ENCODE results near the gene MICOS13.

The MICOS13 gene

DNA sequence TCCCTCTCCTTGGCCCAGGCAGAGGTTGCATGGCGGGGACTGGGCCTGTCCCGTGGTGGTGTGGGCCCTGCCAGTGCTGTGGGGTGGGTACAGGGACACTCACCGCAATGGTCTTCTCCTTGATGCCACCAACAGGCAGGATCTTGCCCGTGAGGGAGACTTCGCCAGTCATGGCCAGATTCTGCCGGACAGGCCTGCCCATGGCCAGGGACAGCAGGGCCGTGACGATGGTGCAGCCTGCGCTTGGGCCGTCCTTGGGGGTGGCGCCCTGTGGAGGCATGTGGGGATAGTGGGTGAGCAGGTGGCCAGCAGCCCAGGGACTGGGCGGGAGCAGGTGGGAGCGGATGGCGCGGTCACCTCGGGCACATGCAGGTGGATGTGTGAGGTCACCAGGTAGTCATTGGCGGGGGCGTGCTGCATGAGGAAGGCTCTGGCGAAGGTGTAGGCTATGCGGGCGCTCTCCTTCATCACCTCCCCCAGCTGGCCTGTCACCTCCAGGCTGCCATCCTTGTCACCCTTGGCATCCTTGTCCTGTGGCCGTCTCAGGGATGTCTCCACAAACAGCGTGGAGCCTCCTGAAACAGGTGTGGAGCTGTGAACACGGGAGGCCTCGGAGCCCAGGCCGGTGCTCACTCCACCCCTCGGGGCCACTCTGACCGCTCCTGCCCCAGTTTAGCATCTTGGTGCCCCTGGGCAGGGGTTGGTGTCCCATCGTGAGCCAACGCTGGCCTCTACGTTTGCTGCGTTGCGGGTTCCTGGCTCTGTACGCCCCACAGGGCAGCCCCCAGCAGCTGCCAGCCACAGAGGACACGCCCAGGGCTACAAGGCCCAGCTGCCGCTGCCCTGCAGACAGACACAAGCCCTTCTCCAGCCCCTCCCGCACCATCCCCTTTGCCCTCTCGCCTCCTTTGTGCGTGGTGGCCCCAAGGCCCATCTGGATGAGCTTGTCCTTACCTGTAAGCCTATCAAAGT is 13.2 kb upstream of the MICOS13 start:
- Histone ChIP-seq H3K36me3 (ENCODE audit: insufficient read depth) (peaks cover 12% of the 10 kb centered on the region; the same call in 1 of the 2 replicates), H2AFZ (ENCODE audit: low read depth) (no peak overlapping the region), H3K27ac (no peak overlapping the region; the same call in 1 of the 2 replicates), H3K4me1 (ENCODE audit: low read depth, poor library complexity, severe bottlenecking) (peaks cover 4% of the 10 kb centered on the region), H3K4me2 (no peak overlapping the region), H3K27me3 (ENCODE audit: insufficient read depth, low read depth) (no peaks in the 10 kb centered on the region), H3K4me3 (IDR thresholded peaks at IDR 0.05; ENCODE audit: insufficient read depth, low read depth, low read length) (no peak overlapping the region), H4K20me1 (ENCODE audit: insufficient read depth) (peaks cover 6% of the 10 kb centered on the region; the same call in 1 of the 2 replicates), H3K79me2 (ENCODE audit: insufficient read depth, low read depth) (peaks cover 36% of the 10 kb centered on the region), H3K9ac (no peak overlapping the region)
- TF ChIP-seq, protein P1, sequence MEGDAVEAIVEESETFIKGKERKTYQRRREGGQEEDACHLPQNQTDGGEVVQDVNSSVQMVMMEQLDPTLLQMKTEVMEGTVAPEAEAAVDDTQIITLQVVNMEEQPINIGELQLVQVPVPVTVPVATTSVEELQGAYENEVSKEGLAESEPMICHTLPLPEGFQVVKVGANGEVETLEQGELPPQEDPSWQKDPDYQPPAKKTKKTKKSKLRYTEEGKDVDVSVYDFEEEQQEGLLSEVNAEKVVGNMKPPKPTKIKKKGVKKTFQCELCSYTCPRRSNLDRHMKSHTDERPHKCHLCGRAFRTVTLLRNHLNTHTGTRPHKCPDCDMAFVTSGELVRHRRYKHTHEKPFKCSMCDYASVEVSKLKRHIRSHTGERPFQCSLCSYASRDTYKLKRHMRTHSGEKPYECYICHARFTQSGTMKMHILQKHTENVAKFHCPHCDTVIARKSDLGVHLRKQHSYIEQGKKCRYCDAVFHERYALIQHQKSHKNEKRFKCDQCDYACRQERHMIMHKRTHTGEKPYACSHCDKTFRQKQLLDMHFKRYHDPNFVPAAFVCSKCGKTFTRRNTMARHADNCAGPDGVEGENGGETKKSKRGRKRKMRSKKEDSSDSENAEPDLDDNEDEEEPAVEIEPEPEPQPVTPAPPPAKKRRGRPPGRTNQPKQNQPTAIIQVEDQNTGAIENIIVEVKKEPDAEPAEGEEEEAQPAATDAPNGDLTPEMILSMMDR (conservative IDR thresholded peaks at IDR 0.05; ENCODE audit: low read depth, low read length), result no peak

DNA sequence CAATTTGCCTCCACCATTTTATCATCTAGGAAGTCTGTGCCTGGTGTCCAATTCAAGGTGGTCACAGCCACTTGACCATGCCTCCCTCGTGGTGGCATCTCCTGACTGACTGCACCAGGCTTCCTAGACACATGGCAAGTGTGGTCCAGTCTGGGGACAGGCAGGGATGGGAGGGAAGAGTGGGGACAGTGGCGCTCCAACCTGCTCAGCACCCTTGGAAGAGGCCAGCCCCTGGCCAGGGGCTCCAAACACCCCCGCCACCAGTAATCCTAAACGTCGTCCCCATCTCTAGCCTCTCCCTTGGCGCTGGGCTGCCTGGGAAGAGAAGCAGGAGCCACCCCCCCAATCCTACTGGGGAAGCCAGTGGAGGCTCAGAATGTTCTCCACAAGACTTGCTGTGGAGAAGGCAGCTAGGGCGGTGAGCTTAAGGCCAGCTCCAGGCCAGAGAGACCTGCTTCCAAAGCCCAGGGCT is 12.4 kb upstream of the MICOS13 start:
- H4K20me1 ChIP-seq (ENCODE audit: insufficient read depth), result peaks cover 6% of the 10 kb centered on the region; the same call in 1 of the 2 replicates
- no peaks in the 10 kb centered on the region for H3K27me3 ChIP-seq (ENCODE audit: insufficient read depth, low read depth)
- no peak overlapping the region for H3K4me2 ChIP-seq
- TF ChIP-seq, protein P1 (conservative IDR thresholded peaks at IDR 0.05; ENCODE audit: low read depth, low read length), result no peak
- H3K36me3 ChIP-seq (ENCODE audit: insufficient read depth), result peaks cover 12% of the 10 kb centered on the region; the same call in 1 of the 2 replicates
- no peak overlapping the region for H3K9ac ChIP-seq
- peaks cover 36% of the 10 kb centered on the region for H3K79me2 ChIP-seq (ENCODE audit: insufficient read depth, low read depth)
- H3K4me1 ChIP-seq (ENCODE audit: low read depth, poor library complexity, severe bottlenecking), result peaks cover 4% of the 10 kb centered on the region
- no peak overlapping the region for H2AFZ ChIP-seq (ENCODE audit: low read depth)
- peak overlapping the region; percentile 15; the same call in 1 of the 2 replicates for H3K27ac ChIP-seq
- H3K4me3 ChIP-seq (IDR thresholded peaks at IDR 0.05; ENCODE audit: insufficient read depth, low read depth, low read length), result no peak overlapping the region

DNA sequence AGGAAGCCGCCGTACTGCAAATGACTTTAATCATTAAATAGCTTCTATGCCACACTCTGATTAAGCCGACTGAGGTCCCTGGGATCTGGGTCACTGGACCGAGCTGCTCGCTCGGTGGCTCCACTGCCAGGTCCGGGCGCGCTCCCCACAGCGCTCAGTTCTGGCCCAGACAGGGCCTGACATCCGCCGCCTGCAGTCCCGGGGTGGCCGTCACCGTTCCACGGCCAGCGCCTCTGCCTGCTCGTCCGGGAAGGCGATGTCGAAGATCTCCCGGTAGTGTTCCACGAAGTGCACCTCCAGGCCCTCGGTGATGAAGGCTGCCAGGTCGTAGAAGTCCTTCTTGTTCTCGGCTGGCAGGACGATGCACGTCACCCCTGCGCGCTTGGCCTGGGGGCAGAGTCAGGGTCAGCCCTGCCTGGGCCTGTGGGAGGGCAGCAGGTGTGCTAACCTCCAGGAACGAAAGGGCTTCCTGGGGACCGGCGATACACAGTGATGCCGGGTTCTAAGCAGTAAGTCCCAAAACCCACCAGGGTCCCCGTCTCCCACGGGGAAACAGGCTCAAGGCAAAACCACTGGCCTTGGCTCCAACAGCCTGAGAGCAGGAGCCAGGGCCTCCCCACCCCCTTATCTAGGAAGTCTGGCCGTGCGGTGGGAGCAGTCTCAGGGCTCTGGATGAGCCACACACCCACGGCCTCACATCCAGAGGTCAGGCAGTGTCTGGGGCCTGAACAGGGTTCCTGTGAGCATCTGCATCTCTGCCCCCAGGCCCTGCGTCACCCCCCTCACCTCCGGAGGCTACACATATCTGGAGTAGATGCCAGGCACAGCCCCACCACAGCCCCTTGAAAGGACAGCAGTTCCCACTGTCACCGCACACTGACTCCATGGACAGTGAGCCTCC is 11.8 kb upstream of the MICOS13 start:
- peak overlapping the region; percentile 15; the same call in 1 of the 2 replicates for H3K27ac ChIP-seq
- H2AFZ ChIP-seq (ENCODE audit: low read depth), result no peak overlapping the region
- H3K79me2 ChIP-seq (ENCODE audit: insufficient read depth, low read depth), result peaks cover 36% of the 10 kb centered on the region

More for the DNA sequence above, 11.8 kb upstream of the MICOS13 start:
- no peak overlapping the region for H3K4me3 ChIP-seq (IDR thresholded peaks at IDR 0.05; ENCODE audit: insufficient read depth, low read depth, low read length)
- H4K20me1 ChIP-seq (ENCODE audit: insufficient read depth), result peaks cover 6% of the 10 kb centered on the region; the same call in 1 of the 2 replicates
- H3K4me2 ChIP-seq, result peak overlapping the region; percentile 26
- TF ChIP-seq, protein P1 (conservative IDR thresholded peaks at IDR 0.05; ENCODE audit: low read depth, low read length), result no peak
- no peak overlapping the region for H3K9ac ChIP-seq
- H3K4me1 ChIP-seq (ENCODE audit: low read depth, poor library complexity, severe bottlenecking), result peaks cover 4% of the 10 kb centered on the region
- peaks cover 12% of the 10 kb centered on the region; the same call in 1 of the 2 replicates for H3K36me3 ChIP-seq (ENCODE audit: insufficient read depth)
- no peaks in the 10 kb centered on the region for H3K27me3 ChIP-seq (ENCODE audit: insufficient read depth, low read depth)

Data from KMS-11 (cell line).